M059J (cell line): ENCODE measurements around the gene SPINT3. TPM values are rescaled to one million over a fixed set of nuclear protein-coding genes. Genes with fewer than 3 reads are reported as not detected.
"Not testable (repeated sequence)": the region's sequence is repeated elsewhere in the genome, so short reads cannot be mapped to it uniquely, and the experiment has no call there.

Experiments used
- DNase-seq: peaks from one replicate; pipeline ENCODE4 v3.0.0-alpha.2; 2012; ENCODE audit warnings: low read depth
- total RNA-seq: library from RNA; depleted of rRNA; stranded (reverse); fragments of >200 nt; shearing (Covaris generic); gene quantifications from 2 replicates; pipeline ENCODE4 v1.2.3, GENCODE V29; 2014

Gene SPINT3
- total RNA-seq, 1 experiment from 2014 or later: not detected

DNA sequence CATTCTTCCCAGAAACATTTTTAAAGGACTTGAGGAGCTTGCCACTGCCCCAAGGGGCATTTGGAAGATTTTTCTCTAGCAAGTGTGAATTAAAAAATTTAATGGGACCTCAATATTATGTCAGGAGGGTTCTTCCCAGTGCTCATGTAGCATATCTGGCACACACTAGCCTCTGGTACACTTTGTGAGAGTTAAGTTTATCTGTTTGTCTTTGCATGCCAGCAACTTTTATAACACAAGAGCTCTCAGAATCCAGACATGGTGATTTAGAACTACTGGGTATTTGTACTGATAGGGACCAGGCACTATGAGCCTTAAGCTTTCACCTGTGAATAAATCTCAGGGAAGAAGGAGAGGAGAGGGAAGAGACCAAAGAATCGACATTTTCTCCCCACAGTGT lies 12.9 kb downstream of the SPINT3 start:
- DNase-seq: no peak

DNA sequence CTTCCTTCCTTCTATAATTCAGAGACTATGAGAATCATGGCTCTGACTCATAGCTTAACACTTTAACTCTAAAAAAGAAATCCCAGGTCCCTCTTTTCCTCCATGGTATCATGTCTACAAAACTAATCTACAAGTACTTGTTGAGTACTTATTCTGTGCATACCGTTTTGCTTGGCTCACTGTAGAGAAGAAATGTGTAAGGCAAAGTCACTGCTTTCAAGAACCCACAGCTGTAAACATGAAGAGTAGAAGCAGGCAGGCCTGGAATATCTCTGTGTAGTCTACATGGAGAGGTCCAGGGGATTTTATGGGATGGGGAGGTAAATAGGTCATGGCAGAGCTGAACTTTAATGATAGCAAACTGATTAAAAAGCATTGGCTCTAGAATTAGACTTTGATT lies 13.8 kb downstream of the SPINT3 start:
- no peak for DNase-seq

DNA sequence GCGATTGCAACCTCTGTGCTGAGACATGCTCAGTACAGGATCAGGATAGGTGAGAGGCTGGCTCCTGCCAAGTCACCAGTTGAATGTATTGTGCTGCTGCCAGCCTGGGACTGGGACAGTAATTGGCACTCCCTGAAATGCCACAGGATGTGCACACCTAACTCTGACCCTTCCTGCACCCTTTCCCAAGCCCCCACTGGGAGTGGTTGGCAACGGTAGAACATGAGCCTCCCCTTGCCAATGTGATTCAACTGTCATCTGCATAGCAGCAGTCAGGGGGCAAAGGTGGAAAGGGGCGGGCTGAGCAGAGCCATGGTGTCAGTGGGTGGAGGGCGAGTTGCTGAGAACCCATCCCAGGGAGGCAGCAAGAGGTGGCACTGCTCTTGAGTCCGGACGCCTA lies 15.4 kb downstream of the SPINT3 start:
- no peak for DNase-seq

DNA sequence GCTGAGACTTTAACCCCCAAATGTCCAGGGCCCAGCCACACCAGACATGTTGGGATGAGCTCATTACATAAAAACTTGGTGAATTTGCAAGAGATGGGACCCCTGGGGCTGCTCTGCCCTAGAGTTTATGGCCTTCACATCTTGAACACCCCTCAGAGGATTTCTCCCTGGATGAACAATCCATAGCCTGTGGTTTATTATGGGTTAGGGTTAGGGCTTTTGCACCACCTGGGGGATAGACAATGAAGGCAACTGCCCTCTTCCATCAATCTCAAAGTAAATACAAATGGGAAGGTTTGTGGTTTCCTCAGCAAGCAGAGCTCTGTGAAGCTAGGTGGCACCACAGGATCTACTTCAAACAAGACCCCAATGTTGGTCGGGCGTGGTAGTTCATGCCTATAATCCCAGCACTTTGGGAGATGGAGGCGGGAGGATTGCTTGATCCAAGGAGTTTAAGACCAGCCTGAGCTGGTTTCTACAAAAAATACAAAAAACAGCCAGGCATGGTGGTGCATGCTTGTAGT lies 17.4 kb downstream of the SPINT3 start:
- DNase-seq: no peak

DNA sequence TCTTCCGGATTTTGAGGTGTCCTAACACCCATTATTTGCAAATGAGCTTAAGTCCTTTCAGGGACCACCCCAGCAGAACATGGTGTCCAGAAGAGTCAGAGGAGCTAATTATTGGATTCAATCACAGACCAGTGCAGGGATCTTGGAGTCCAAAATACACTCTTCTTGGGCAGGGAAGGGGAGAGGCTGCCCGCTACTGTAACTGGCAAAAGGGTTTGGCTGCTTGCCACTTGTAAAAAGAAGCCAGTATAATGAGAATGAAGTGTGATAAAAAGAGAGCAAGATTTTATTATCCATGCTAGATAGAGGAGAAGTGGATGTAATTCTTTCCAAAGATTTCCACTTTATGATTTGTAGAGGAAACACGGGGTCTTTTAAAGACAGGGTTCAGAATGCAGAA lies 19.3 kb downstream of the SPINT3 start:
- DNase-seq: no peak

DNA sequence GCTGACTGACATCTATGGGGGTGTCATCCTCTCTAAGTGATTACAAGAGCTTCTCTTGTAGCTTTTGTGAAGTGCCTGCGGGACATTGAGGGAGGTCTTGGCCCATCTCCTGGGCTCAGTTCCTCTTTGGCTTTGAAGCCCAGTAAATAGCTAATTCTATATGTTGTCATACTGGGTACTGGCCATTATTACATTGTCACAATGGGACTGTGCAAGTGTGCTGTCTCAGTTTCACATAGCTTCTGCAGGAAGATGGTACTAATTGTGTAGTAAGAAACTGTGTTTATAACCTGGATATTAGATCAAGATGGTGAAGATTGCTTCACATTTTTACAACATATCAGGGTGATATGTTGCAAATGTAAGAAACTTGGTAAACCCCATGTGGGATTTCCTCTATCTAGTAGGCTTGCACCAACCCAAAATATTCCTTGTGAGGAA lies 19.9 kb downstream of the SPINT3 start:
- no peak for DNase-seq

DNA sequence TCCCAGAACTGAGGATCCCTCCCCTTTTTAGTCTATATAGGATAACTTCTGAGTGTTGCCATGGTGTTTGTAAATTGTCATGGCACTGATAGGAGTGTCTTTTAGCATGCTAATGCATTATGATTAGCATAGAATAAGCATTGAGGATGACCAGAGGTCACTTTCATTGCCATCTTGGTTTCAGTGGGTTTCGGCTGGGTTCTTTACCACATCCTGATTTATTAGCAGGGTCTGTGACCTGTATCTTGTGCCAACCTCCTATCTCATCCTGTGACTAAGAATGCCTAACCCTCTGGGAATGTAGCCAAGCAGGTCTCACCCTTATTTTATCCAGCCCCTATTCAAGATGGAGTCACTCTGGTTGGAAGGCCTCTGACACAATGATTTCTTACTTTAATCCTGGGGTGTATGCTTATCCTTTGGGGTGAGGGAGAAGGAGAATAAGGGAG lies 26.3 kb downstream of the SPINT3 start:
- DNase-seq: peak; percentile 92

DNA sequence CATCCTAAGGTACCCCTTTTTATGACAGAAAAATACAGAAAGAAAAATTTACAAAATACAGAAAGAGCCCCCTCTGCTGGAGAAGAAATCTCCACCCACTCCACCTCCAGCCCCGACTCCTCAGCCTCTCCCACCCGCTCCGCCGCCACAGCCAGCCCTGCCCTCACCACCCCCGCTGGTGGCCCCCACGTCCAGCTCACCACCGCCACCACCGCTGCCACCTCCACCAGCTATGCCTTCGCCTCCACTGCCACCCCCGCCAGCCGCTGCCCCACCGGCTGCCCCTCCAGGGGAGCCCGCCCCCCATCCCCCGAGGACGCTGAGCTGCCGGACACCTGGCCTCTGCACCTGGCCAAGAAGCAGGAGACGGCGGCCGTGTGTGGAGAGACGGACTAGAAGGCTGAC lies 28.2 kb downstream of the SPINT3 start:
- no peak for DNase-seq

DNA sequence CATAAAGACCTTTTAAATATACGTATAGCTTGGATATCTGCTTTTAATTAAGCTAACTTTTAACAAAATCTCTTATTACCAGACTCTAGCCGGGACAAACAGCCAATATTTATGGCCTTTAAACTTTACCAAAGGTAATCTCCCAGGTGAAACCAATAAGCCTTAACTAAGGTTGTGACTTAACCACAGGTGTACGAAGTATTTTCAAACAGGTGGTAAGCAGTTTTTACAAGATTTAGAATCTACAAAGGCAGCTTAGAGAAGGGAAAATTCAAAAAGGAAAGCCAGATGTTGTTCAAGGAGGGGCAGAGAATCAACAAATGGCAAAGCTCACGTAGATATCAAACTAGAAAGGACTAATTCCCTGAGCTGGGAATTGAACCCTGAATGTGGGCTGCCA lies 30.0 kb downstream of the SPINT3 start:
- DNase-seq: no peak

DNA sequence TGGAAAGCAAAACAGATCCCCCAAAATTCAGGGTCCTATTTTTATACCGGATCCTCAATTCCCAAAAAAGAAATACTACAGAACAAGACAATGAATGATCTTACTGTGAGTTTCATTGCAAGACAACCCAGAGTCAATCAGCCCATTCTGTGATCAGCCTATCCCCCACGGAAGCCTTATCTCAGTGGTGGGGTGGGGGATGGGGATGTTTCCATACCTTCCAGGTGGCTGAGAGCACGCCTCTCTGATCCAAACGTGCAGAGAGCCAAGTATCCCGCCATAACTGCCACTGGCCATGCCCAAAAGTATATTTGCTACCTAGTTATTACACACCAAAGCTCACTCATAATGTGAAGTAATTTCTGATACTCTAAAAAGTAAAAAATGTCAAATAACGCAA lies 30.7 kb downstream of the SPINT3 start:
- no peak for DNase-seq

DNA sequence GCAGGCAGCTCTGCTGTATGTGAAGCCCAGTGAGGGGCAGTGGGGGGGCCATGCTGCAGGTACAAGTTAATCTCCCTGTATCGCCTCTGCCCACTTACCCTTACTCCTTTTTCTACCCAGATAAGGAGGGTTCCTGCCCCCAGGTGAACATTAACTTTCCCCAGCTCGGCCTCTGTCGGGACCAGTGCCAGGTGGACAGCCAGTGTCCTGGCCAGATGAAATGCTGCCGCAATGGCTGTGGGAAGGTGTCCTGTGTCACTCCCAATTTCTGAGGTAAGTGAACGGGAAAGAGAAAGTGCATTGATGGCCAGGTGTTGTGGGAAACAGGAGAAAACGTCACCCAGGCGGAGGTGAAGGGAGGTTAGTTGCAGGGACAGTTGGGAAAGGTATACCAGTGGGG lies 35.6 kb downstream of the SPINT3 start:
- DNase-seq: no peak

DNA sequence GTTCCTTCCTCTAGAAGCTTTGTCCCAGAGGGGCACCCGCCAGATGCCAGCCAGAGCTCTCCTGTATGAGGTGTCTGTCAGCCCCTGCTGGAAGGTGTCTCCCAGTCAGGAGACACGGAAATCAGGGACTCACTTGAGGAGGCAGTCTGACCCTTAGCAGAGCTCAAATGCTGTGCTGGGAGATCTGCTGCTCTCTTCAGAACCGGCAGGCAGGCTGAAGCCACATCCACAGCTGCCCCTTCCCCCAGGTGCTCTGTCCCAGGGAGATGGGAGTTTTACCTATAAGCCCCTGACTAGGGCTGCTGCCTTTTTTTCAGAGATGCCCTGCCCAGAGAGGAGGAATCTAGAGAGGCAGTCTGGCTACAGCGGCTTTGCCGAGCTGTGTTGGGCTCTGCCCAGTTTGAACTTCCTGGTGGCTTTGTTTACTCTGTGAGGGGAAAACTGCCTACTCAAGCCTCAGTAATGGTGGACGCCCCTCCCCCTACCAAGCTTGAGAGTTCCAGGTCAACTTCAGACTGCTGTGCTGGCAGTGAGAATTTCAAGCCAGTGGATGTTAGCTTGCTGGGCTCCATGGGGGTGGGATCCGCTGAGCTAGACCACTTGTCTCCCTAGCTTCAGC lies 37.8 kb downstream of the SPINT3 start:
- not testable (repeated sequence) for DNase-seq

DNA sequence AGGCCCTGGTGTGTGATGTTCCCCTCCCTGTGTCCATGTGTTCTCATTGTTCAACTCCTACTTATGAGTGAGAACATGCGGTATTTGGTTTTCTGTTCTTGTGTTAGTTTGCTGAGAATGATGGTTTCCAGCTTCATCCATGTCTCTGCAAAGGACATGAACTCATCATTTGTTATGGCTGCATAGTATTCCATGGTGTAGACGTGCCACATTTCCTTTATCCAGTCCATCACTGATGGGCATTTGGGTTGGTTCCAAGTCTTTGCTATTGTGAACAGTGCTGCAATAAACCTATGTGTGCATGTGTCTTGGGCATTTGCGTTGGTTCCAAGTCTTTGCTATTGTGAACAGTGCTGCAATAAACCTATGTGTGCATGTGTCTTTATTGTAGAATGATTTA lies 43.1 kb downstream of the SPINT3 start:
- DNase-seq: not testable (repeated sequence)

DNA sequence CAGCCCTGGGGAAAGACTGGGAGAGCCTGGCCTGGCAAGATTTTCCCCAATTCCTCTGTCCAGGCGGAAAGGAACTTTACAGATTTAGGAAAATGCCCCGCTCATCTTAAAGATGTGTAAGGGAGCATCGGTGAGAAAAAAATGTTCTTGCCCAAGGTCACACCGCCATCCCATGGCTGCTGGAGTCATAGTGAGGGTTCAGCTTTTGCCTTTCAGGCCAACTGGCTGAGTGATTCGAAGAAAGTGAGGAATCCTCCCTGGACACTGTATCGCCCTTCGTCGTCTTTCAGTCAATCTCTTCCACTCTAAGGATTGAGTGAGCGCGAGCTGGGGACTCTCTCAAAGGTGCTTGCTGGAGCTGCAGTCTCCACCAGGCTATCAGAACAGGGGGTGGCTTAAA lies 44.5 kb downstream of the SPINT3 start:
- DNase-seq: peak; percentile 14

DNA sequence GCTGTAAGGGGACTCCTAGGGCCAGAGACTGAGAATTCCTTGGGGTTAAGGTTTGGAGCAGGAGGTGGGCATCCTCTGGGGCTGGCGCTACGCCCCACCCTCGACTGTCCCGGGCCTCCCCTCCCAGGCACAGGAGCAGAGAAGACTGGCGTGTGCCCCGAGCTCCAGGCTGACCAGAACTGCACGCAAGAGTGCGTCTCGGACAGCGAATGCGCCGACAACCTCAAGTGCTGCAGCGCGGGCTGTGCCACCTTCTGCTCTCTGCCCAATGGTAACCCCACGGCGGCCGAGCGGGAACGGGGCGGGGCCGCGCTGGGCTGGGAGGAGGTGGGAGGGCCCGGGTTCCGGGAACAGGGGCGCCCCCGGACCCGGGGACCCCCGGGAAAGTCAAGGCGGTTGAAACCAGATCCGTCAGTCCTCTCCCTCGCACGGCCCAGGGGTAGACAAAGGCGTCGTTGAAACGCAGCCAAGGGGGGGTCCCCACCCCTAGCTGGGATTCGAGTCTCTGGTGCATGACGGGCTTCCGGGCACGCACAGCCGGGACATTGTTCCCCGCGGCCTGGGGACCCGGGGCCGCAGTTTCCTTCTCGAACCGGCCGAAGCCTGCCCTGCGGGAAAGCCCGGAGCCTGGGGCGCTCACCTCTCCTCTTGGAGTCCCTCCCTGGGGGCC lies 45.0 kb downstream of the SPINT3 start:
- DNase-seq: peak; percentile 26

DNA sequence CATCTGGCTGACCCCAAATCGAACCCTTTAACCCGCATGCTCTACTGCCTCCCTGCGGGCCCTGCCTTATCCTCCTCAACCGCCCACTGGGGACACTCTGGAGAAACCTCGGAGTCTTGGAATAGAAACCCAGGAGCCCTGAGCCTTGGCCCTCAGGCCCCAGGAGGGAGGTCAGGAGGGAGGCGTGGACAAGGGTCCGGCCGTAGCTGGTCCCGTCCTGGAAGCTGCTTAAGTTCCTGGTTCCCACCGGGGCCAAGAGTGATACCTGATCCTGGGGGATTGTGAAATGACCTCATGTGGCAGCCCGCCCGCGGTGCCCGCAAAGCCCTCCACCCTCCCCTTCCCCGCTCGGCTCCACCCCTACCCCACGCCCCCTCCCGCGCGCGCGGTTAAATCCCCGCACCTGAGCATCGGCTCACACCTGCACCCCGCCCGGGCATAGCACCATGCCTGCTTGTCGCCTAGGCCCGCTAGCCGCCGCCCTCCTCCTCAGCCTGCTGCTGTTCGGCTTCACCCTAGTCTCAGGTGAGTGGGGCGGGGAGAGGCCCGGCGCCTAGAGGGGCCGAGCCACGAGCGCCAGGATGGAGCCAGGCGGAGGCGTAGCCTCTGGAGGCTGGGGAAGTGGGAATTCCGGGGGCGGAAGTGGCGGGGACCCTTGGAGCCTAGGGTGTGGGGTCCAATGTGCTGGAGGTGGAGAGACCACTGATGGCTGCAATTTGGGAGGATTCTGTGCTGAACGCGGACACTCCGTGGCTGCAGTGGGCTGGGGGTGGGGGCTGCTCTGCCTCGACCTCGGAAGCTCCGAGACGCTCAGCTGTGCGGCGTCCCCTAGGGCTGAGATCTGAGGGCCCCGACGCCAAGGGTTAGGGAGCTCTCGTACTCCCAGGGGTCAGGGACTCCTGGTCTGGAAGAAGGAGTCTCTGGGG lies 45.8 kb downstream of the SPINT3 start, which contains the start of gene WFDC2:
WFDC2 (plus strand) TSS at position 418 of the 926 bp plus-strand sequence; CDS start at position 447, 29 bp downstream.
- DNase-seq: no peak

DNA sequence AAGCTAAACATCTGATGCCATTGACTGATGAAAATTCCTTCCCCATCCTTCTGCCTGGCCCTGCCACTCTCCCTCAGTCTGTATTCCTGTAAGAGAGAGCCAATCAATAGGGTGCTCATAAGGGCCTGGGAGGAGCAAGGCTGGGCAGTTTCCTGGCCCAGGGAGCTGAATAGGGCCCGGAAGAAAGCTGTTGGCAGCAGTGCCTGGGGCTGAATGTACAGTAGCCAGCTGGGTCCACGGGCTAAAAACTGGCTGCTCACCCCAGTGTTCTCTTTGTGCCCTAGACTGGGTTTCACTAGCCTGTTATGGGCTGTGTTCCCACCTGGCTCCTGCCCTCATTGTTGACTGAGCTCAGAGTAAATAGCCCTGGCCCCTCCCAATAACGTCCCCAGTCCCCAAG lies 47.6 kb downstream of the SPINT3 start:
- no peak for DNase-seq

DNA sequence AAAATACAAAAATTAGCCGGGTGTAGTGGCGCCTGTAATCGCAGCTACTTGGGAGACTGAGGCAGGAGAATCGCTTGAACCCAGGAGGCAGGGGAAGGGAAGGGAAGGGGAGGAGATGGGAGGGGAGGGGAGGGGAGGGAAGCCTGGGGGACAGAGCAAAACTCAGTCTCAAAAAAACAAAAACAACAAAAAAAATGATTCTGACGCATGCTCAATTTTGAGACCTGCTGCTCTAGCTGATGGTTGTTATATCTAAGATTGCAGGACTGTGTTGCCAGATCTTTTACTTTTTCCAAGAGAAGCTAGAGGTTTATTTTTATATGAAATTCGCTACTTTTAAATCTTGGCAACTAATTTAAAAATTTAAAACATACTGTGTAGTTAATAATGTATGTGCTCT lies 48.2 kb downstream of the SPINT3 start:
- no peak for DNase-seq

DNA sequence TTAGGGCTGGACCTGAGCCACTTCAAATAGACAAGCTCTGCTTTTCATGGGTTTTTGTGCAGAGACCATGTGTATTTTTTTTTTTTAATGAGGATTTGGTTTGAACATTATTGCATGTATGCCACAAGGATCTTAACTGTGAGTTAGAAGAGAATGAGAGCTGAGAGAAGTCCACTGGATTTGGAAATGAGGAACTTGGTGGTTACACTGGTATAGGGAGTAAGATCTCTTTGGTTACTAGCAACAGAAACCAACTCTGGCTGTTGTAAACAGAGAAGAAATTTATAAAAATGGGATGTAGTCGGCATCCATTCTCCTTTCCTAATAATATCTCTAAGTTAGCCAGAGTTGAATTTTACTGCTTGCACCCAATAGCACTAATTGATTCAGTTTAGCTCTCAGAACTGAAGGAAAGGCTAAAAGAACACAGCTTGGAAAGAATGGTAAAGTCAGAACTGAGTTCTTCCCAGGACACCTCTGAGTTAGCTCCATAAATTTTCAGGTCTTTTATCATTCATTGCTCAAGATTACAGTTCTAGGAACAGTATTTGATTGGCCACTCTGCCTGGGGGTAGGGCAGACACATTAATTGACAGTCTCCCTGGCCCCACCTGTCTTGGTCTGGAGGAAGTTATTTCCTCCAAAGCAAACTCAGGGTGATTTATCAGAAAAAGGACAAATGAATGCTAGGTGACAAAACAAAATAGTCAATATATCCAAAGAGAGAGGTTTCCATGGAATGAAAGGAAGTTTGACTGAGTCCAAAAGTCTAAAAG lies 49.7 kb downstream of the SPINT3 start:
- no peak for DNase-seq

DNA sequence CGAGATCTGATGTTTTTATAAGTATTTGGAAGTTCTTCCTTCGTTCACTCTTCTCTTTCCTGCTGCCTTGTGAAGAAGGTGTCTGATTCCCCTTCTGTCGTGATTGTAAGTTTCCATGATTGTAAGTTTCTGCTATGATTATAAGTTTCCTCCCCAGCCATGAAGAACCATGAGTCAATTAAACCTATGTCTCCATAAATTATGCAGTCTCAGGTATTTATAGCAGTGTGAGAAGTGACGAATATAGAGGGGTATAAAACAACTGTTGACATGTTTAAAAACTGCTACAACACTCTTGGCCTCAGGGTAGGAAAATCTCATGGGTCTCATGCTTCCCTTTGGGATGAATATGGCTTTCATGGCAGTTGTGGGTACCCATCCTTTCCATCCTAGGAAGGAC lies 51.7 kb downstream of the SPINT3 start:
- no peak for DNase-seq

DNA sequence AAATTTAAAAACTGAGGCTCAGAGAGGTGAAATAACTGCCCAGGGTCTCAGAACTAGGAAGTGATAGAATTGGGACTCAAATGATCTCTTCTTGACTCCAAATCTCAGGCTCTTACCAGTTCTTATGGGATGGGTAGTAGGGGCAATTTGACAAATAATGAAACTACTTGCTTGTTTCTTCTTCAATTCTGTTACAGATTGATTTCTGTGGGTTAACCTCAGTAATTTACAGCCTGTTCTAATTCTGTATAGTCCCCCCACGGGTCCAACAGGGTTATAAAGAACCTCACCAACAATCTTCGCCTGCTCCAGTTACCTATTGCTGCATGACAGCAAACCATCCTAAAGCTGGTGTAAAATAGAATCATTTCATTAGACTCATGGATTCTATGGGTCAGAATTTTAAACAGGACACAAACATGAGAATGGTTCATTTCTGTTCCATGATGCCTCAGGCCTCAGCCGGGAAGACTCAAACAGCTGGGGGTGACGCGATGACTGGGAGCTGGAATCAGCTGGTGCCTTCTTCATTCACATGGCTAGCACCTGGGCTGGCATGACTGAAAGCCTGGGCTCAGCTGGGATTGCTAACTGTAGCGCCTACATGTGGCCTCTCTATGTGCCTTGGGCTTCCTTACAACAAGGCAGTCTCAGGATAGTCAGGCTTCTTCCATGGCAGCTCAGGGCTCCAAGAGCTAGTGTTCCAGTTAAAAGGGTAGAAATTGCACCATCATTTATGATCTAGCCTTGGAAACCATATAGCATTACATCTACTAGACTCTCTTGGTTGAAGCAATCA lies 52.5 kb downstream of the SPINT3 start:
- no peak for DNase-seq
